Measurements from ENCODE around the gene DNAH2.

GRCh38 chr17:7740481-7741001 lies 23.0 kb downstream of the DNAH2 start:
- no peak for TF ChIP-seq CTCF (IDR thresholded peaks at IDR 0.05)
- TF ChIP-seq POLR2A (IDR thresholded peaks at IDR 0.05): no peak
- TF ChIP-seq EP300 (IDR thresholded peaks at IDR 0.05): no peak
